ENCODE data around the gene ATG16L2.
A peak's percentile ranks its signal among the peaks of the same experiment; 100 is the strongest.

ATG16L2 gene, protein sequence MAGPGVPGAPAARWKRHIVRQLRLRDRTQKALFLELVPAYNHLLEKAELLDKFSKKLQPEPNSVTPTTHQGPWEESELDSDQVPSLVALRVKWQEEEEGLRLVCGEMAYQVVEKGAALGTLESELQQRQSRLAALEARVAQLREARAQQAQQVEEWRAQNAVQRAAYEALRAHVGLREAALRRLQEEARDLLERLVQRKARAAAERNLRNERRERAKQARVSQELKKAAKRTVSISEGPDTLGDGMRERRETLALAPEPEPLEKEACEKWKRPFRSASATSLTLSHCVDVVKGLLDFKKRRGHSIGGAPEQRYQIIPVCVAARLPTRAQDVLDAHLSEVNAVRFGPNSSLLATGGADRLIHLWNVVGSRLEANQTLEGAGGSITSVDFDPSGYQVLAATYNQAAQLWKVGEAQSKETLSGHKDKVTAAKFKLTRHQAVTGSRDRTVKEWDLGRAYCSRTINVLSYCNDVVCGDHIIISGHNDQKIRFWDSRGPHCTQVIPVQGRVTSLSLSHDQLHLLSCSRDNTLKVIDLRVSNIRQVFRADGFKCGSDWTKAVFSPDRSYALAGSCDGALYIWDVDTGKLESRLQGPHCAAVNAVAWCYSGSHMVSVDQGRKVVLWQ

DNA sequence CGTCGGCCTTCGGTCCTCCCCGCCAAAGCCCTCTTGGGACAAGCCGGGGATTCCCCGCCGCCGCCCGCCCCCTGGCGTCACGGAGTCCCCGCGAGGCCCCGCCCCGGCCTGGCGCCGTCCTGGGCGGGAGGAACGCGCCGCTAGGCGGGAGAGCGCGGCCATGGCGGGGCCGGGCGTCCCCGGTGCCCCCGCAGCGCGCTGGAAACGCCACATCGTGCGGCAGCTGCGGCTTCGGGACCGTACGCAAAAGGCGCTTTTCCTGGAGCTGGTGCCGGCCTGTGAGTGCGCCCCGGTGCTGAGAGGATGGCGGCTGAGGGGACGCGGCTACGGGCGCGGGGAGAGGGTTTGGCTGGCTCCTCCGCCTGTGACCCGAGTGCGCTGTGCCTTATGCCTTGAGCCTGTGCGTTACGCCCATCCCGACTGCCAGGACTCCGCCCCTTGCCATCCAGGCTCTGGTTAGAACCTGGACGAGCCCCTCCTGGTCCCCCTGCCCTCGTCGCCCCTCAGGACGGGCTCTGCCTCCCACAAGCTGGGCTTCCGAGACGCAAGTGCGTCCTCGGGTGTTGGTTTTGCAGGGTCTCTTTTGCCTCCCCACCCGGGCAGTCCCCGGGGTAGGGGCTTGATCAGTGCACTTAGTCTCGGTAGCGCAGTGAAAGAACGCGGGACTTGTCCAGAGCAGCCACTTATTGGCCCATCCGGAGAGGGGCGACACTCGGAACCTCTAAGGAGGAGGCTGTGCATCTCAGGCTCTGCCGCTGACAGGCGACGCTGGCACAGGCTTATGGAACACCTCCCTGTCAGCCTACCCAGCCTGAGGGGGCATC, at the start of gene ATG16L2:
Gene ATG16L2, plus strand, starts transcription at position 126 of the 824 bp plus-strand sequence. Its CDS starts 35 bp downstream, at position 161.
- peak within 1 kb of the TSS; percentile 98 for H3K4me3 Mint-ChIP-seq
- DNase-seq (ENCODE audit: low spot score in 2 of 2) (peak in 1 of 2 donors; percentile 96), ATAC-seq (ENCODE audit: low read depth) (peak; percentile 77)
- H3K9me3 Mint-ChIP-seq, result no peaks in the 10 kb centered on the region
- peaks cover 20% of the 10 kb centered on the region for H3K36me3 Mint-ChIP-seq
- H3K4me1 Mint-ChIP-seq, result peaks cover 37% of the 10 kb centered on the region
- H3K27me3 Mint-ChIP-seq, result no peaks in the 10 kb centered on the region
- H3K27ac Mint-ChIP-seq, result peak within 1 kb of the TSS; percentile 99

DNA sequence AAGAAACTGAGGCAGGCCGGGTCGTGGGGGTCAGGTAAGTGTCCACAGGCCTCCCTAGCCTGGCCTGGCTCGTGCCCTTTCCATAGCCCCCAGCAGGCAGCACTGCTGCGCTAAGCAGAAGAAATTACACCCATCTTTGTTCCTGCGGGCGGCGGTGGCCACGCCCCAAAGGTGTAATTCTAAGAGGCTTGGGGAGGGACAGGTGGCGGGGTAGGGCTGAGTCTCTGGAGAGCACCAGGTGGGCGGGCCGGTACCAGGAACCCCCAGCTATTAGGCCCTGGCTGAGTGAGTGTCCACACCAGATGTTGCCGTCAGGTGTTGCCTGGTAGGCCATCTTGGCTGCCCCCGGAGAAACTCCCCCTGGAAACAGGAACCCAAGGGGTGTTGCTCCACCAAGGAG, 49.7 kb upstream of the ATG16L2 start:
- H3K27me3 Mint-ChIP-seq, result no peaks in the 10 kb centered on the region
- no peak for DNase-seq (ENCODE audit: low spot score in 2 of 2)
- no peaks in the 10 kb centered on the region for H3K9me3 Mint-ChIP-seq
- H3K36me3 Mint-ChIP-seq, result peaks cover 1% of the 10 kb centered on the region
- no peak overlapping the region for H3K27ac Mint-ChIP-seq
- H3K4me3 Mint-ChIP-seq, result no peak overlapping the region
- ATAC-seq (ENCODE audit: low read depth), result no peak
- H3K4me1 Mint-ChIP-seq, result peaks cover 21% of the 10 kb centered on the region

DNA sequence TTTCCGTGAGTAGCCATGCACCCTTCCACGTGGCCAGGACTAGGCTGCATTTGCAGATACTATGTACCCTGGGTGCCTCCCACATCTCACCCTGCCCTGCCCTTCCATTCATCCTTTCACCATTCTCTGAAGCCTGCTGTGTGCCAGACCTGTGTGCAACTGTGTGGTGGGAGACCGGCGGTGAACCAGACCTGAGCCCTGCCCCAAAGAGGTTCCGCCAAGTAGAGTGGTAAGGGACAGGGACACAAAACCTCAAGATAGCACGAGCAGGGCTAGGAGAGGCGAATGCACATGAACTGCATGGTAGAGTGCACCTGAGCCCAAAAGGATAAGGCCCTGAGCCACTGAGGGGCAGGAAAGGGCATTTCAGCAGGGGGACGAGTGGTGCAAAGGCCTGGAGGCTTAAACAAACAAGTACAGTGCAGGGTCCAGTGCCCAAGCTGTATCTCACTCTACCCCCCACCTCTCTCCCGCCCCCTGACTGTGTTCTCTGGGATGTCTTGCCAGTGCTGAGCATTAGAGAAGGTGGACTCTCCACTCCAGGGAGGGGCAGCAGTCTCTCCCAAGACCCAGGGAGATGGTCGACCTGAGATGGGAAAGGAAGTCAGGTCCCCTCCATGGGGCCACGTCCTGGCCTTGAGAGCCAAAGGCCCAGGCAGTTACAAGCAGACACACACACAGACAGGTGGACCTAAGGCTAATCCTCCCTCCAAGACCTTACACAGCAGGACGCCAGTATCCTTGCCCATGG, 47.9 kb upstream of the ATG16L2 start:
- DNase-seq (ENCODE audit: low spot score in 2 of 2), result no peak
- no peak overlapping the region for H3K27ac Mint-ChIP-seq
- H3K36me3 Mint-ChIP-seq, result no peaks in the 10 kb centered on the region
- no peaks in the 10 kb centered on the region for H3K27me3 Mint-ChIP-seq
- H3K9me3 Mint-ChIP-seq, result no peaks in the 10 kb centered on the region
- no peak for ATAC-seq (ENCODE audit: low read depth)
- H3K4me1 Mint-ChIP-seq, result peaks cover 25% of the 10 kb centered on the region
- no peak overlapping the region for H3K4me3 Mint-ChIP-seq

DNA sequence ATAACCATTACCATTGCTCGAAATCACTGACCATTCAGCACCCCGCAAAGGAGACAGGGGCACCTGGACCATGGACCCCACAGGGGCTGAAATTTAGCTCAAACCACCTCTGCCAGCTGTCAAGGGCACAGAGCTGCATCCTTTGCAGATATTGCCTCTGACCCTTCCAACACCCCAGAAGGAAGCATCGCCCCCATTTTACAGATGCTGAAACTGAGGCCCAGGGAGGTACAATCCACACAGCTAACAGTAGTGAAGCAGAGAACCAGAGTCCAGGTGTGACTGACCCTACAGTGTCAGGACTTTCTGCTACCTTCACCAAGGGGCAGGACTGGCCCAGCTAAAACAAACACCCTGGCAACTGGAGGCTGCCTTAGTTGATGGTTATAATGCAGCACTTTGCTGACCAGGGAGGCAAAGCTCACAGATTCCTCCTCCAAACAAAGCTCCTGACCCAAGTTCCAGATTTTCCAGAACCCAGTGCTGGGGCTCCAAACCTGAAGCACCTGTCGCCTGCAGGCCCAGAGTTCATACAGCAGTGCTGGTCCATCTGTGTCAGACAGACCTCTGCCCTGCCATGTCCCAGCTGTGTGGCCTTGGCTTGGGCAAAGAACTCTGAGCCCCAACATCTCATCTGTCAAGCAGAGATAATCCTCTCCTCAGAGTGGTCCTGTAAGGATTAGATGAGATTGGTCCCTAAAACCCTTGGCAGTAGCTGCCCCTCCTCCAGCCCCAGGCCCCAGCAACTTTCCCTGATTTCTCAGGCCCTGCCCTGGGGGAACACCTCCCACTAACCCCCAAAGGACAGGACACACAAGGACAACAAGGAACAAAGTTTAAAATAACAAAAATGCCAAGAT, 46.8 kb upstream of the ATG16L2 start:
- peaks cover 23% of the 10 kb centered on the region for H3K4me1 Mint-ChIP-seq
- H3K36me3 Mint-ChIP-seq, result peaks cover 2% of the 10 kb centered on the region
- H3K27ac Mint-ChIP-seq, result no peak overlapping the region
- DNase-seq (ENCODE audit: low spot score in 2 of 2), result no peak
- no peaks in the 10 kb centered on the region for H3K27me3 Mint-ChIP-seq
- H3K9me3 Mint-ChIP-seq, result no peaks in the 10 kb centered on the region
- ATAC-seq (ENCODE audit: low read depth), result no peak
- H3K4me3 Mint-ChIP-seq, result no peak overlapping the region

DNA sequence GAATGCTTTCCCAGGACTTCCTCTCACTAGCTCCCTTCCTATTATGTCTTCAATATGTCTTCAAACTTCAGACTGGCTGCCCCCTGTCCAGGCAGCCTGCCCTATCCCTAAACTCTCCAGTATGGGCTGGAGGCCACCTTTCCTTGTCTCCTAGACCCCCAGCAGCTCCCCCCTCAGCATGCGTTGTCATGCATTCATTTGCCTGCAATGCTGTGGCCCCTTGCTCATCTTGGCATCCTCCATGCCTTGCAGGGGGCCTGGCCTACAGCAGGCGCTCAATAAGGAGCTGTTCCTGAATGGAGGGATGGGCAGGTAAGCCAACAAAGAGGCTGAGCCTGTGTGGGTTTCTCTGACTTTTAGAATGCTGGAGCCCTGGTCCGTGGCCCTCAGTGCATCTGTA, 45.6 kb upstream of the ATG16L2 start:
- Mint-ChIP-seq H3K4me1 (peaks cover 15% of the 10 kb centered on the region), H3K27ac (peak overlapping the region; percentile 16), H3K27me3 (no peaks in the 10 kb centered on the region), H3K36me3 (peaks cover 6% of the 10 kb centered on the region), H3K9me3 (no peaks in the 10 kb centered on the region), H3K4me3 (no peak overlapping the region)
- ATAC-seq (ENCODE audit: low read depth) (no peak), DNase-seq (ENCODE audit: low spot score in 2 of 2) (no peak)

DNA sequence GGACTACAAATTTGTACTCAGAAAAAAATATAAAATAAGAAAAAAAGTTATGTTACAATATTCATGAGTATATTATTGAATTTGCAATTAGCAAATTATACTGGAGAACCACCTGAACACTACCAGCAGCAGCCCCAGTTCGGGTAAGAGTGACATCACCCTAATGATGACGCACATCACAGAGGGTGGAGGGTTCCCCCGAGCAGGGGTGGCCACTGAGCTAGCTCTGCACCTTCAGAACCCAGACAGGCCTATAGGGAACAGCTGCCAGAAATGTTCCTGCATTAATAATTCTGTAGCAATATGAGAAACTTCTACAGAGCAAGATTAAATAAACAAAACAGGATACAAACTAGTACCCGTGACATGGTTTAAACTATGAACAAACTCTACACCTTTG, 44.5 kb upstream of the ATG16L2 start:
- no peaks in the 10 kb centered on the region for H3K9me3 Mint-ChIP-seq
- H3K36me3 Mint-ChIP-seq, result peaks cover 6% of the 10 kb centered on the region
- no peak for ATAC-seq (ENCODE audit: low read depth)
- no peak overlapping the region for H3K27ac Mint-ChIP-seq
- peaks cover 17% of the 10 kb centered on the region for H3K4me1 Mint-ChIP-seq
- DNase-seq (ENCODE audit: low spot score in 2 of 2), result no peak
- H3K27me3 Mint-ChIP-seq, result no peaks in the 10 kb centered on the region
- no peak overlapping the region for H3K4me3 Mint-ChIP-seq

DNA sequence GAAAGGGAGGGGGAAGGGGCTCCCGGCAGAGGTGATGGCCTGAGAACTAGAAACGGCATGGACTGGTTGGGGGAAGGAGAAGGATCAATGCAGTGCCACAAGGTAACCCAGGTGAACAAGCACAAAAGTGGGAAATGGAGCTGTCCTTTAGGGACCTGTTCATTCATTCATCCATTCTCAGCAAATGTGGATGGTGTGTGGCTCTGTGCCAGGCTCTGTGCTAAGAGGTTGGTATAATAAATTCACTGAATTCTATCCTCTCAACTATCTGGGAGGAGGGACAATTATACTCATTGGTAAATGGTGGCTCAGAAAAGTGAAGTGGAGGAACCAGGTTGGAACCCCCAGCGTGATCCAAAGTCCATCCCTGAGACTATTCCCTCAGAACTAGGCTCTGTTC, 43.4 kb upstream of the ATG16L2 start:
- Mint-ChIP-seq H3K4me1 (peaks cover 25% of the 10 kb centered on the region), H3K9me3 (no peaks in the 10 kb centered on the region), H3K36me3 (peaks cover 6% of the 10 kb centered on the region), H3K27me3 (no peaks in the 10 kb centered on the region), H3K27ac (no peak overlapping the region), H3K4me3 (no peak overlapping the region)
- DNase-seq (ENCODE audit: low spot score in 2 of 2) (no peak), ATAC-seq (ENCODE audit: low read depth) (no peak)

DNA sequence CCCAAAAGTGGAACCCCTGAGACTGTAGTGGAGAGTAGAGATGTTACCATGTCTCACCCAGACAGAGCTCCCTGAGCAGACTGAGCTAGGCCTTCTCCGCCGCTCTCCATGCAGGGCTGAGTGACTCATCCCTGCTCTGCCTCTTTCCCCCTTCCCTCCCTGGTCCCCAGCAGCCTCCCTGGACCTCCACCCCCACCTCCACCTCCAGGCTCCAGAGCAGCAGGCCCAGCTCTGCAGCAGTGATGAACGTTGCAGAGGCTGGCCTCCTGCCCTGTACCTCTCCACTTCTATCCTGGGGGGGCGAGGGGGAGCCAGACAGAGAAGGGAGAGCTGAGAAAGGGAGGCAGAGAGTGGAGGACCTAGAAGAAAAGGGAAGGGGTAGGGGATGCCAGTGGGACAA, 42.7 kb upstream of the ATG16L2 start:
- no peak overlapping the region for H3K4me3 Mint-ChIP-seq
- DNase-seq (ENCODE audit: low spot score in 2 of 2), result no peak
- H3K4me1 Mint-ChIP-seq, result peaks cover 28% of the 10 kb centered on the region
- ATAC-seq (ENCODE audit: low read depth), result no peak
- H3K27me3 Mint-ChIP-seq, result no peaks in the 10 kb centered on the region
- H3K36me3 Mint-ChIP-seq, result peaks cover 6% of the 10 kb centered on the region
- H3K27ac Mint-ChIP-seq, result no peak overlapping the region
- H3K9me3 Mint-ChIP-seq, result no peaks in the 10 kb centered on the region

DNA sequence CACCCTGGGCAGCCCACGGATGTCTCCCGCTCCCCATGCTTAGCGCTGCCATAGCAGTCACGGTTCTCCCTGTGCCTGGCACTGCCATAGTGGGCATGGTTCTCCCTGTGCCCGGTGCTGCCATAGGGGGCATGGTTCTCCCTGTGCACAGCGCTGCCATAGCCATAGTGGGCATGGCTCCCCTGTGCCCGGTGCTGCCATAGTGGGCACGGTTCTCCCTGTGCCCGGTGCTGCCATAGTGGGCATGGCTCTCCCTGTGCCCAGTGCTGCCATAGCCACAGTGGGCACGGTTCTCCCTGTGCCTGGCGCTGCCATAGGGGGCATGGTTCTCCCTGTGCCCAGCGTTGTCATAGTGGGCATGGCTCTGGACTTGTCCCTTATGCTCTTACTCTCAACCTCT, 42.2 kb upstream of the ATG16L2 start:
- peaks cover 30% of the 10 kb centered on the region for H3K4me1 Mint-ChIP-seq
- DNase-seq (ENCODE audit: low spot score in 2 of 2) (no peak), ATAC-seq (ENCODE audit: low read depth) (no peak)
- H3K27me3 Mint-ChIP-seq, result no peaks in the 10 kb centered on the region
- no peak overlapping the region for H3K4me3 Mint-ChIP-seq
- H3K9me3 Mint-ChIP-seq, result no peaks in the 10 kb centered on the region
- H3K36me3 Mint-ChIP-seq, result peaks cover 6% of the 10 kb centered on the region
- H3K27ac Mint-ChIP-seq, result no peak overlapping the region

DNA sequence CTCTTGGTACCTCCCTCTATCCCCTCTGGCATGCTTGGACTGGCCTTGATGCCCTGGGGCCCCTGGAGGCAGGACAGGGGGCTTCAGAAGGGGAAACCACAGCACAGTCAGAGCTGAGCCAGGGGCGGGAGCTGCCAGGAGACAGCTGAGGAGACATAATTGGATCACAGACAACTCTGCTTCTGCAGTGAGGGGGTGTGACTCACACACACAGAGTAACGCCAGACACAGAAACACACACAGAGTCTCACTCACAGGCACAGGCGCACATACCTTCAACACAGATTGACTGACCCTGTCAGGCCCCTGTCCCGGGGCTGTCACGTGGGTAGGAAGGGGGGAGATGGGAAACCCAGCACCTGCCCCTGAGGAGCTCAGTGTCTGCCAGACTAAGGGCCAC, 40.9 kb upstream of the ATG16L2 start:
- H3K27ac Mint-ChIP-seq, result no peak overlapping the region
- H3K36me3 Mint-ChIP-seq, result peaks cover 6% of the 10 kb centered on the region
- peaks cover 33% of the 10 kb centered on the region for H3K4me1 Mint-ChIP-seq
- no peaks in the 10 kb centered on the region for H3K9me3 Mint-ChIP-seq
- no peak overlapping the region for H3K4me3 Mint-ChIP-seq
- no peak for ATAC-seq (ENCODE audit: low read depth)
- no peak for DNase-seq (ENCODE audit: low spot score in 2 of 2)
- no peaks in the 10 kb centered on the region for H3K27me3 Mint-ChIP-seq

DNA sequence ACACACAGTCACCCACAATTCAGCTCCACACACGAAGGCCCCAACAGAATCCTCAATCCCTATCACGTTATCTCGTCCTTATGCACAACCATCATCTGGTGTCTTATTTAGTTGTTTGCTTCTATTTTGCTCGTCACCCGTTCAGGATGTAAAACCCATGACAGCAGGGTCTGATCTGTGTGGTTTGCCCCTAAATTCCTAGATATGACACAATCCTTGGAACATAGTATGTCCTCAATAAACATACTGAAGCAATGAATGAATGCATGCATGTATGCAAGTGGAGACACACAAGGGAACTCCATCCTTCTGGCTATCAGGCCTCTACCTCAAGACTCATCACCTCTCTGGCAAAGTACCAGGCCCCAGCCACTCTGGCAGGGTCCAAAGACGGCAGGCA, 40.5 kb upstream of the ATG16L2 start:
- Mint-ChIP-seq H3K36me3 (peaks cover 6% of the 10 kb centered on the region), H3K27ac (no peak overlapping the region), H3K4me3 (no peak overlapping the region), H3K4me1 (peaks cover 30% of the 10 kb centered on the region), H3K27me3 (no peaks in the 10 kb centered on the region), H3K9me3 (no peaks in the 10 kb centered on the region)
- DNase-seq (ENCODE audit: low spot score in 2 of 2), result no peak
- ATAC-seq (ENCODE audit: low read depth), result no peak

DNA sequence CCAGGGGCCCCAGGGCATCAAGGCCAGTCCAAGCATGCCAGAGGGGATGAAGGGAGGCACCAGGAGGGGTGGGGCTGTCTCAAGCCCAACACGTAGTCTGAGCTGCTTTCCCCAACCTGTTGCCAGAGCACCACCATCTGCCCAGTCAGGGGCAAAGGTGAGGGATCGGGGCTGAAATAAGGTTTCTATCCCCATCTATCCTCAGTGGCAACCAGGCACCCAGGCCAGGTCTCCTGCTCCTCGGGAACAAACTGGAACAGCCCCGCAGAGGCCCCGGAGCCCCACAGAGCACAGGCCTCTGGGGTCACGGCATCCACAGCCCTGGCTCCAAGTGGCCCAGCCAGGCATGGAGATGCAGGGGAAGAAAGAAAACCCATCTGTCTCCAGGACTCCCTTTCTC, 39.7 kb upstream of the ATG16L2 start:
- H3K36me3 Mint-ChIP-seq, result peaks cover 6% of the 10 kb centered on the region
- H3K27me3 Mint-ChIP-seq, result no peaks in the 10 kb centered on the region
- H3K4me3 Mint-ChIP-seq, result no peak overlapping the region
- no peaks in the 10 kb centered on the region for H3K9me3 Mint-ChIP-seq
- no peak overlapping the region for H3K27ac Mint-ChIP-seq
- ATAC-seq (ENCODE audit: low read depth) (no peak), DNase-seq (ENCODE audit: low spot score in 2 of 2) (no peak)
- peaks cover 31% of the 10 kb centered on the region for H3K4me1 Mint-ChIP-seq

All from memory B cell (primary cell).